K562 (cell line): ENCODE data around the gene ALKBH7. TPM values are rescaled to one million over a fixed set of nuclear protein-coding genes. Genes with fewer than 3 reads are reported as not detected.

Experiments used
- EP400 ChIP-seq: fragments of 450-650 bp; IDR thresholded peaks from 2 replicates; pipeline ENCODE4 v1.6.1; 2017; ENCODE audit warnings: antibody characterized with exemption, mild to moderate bottlenecking, moderate library complexity
- GABPB1 ChIP-seq: sonication (generic); formaldehyde crosslinking; IDR thresholded peaks from 2 replicates; pipeline ENCODE4 v1.8.0; 2022; ENCODE audit warnings: mild to moderate bottlenecking, missing genetic modification reagents
- POLR2A ChIP-seq: fragments of 450-650 bp; conservative IDR thresholded peaks from 2 replicates; pipeline ENCODE4 v1.6.1; 2016
- POLR2B ChIP-seq: fragments of 450-650 bp; IDR thresholded peaks from 2 replicates; pipeline ENCODE4 v1.6.1; 2018; ENCODE audit warnings: low read depth; ENCODE audit not compliant: partially characterized antibody
- ZBTB7A ChIP-seq: IDR thresholded peaks from 2 replicates; pipeline ENCODE4 v1.6.1; 2011; ENCODE audit warnings: low read depth, mild to moderate bottlenecking, low read length, moderate library complexity, borderline replicate concordance; ENCODE audit not compliant: control insufficient read depth
- polyA plus RNA-seq, 8 experiments: library from polyadenylated mRNA; depleted of rRNA in 4 of 8; stranded (reverse) in 5 of 8; unstranded in 3 of 8; fragments of >200 nt; fragmentation: Nextera tagmentation in 2 of 8; fragmentation: Illumina TruSeq in 1 of 8; extraction: Ambion mirVana in 2 of 8; extraction: Trizol in 1 of 8; gene quantifications; 2 replicates each; pipeline versions ENCODE4 v1.2.1 to v1.2.3, GENCODE V29; 2011 to 2014; ENCODE audit warnings: inconsistent platforms in 1 of 8, missing spikeins in 1 of 8
- total RNA-seq, 7 experiments: library from RNA; depleted of rRNA in 6 of 7; stranded (reverse); fragments of >200 nt in 6 of 7; fragmentation: Illumina TruSeq in 2 of 7; extraction: Trizol in 2 of 7; gene quantifications; 2 replicates each; pipeline versions ENCODE4 v1.2.1 to v1.2.3, GENCODE V29; 2011 to 2021; ENCODE audit warnings: low replicate concordance in 1 of 7
- TF ChIP-seq, protein P1 (sequence below), 2 experiments: fragments of 450-650 bp in 1 of 2; sonication (generic) in 1 of 2; formaldehyde crosslinking in 1 of 2; IDR thresholded peaks; 2 replicates each; pipeline versions ENCODE4 v1.7.1 to v1.9.0; 2016 to 2022; ENCODE audit warnings: inconsistent platforms in 1 of 2, mild to moderate bottlenecking in 1 of 2, missing genetic modification reagents in 1 of 2
- TF ChIP-seq, protein P2 (sequence below), 3 experiments: fragments of 200-800 bp in 1 of 3; sonication (Bioruptor generic) in 1 of 3; sonication (generic) in 1 of 3; formaldehyde crosslinking in 1 of 3; IDR thresholded peaks; 2 replicates each; pipeline versions ENCODE4 v1.6.1 to v1.8.0; 2016 to 2022; ENCODE audit warnings: mild to moderate bottlenecking in 2 of 3, missing compliant biosample characterization in 2 of 3, missing genetic modification characterization in 2 of 3, missing genetic modification reagents in 1 of 3
- TF ChIP-seq, protein P3 (sequence below): sonication (generic); formaldehyde crosslinking; IDR thresholded peaks from 2 replicates; pipeline ENCODE4 v1.8.0; 2022; ENCODE audit warnings: mild to moderate bottlenecking, missing genetic modification reagents

Gene ALKBH7
- total and polyA plus RNA-seq, 9 of the 15 experiments (the other 6 are each of a cell fraction or from before 2014, with no cell fraction given), result 0.69 to 94.8 (median 17.6) TPM

DNA sequence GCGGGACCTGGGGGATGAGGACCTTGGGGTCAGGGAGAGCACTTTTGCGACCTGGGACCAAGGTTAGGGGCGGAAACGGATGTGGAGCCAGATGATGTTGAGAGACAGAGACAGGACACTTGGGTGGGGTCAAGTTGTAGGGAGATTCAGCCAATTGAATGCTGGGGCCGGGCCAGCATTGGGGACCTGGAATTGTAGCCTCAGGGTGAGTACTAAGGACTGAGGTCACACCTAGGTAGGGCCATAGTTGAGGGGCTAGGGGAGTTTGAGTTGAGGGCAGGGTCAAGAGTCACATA lies 1.2 kb downstream of the ALKBH7 start (continued):
- TF ChIP-seq, protein P1, sequence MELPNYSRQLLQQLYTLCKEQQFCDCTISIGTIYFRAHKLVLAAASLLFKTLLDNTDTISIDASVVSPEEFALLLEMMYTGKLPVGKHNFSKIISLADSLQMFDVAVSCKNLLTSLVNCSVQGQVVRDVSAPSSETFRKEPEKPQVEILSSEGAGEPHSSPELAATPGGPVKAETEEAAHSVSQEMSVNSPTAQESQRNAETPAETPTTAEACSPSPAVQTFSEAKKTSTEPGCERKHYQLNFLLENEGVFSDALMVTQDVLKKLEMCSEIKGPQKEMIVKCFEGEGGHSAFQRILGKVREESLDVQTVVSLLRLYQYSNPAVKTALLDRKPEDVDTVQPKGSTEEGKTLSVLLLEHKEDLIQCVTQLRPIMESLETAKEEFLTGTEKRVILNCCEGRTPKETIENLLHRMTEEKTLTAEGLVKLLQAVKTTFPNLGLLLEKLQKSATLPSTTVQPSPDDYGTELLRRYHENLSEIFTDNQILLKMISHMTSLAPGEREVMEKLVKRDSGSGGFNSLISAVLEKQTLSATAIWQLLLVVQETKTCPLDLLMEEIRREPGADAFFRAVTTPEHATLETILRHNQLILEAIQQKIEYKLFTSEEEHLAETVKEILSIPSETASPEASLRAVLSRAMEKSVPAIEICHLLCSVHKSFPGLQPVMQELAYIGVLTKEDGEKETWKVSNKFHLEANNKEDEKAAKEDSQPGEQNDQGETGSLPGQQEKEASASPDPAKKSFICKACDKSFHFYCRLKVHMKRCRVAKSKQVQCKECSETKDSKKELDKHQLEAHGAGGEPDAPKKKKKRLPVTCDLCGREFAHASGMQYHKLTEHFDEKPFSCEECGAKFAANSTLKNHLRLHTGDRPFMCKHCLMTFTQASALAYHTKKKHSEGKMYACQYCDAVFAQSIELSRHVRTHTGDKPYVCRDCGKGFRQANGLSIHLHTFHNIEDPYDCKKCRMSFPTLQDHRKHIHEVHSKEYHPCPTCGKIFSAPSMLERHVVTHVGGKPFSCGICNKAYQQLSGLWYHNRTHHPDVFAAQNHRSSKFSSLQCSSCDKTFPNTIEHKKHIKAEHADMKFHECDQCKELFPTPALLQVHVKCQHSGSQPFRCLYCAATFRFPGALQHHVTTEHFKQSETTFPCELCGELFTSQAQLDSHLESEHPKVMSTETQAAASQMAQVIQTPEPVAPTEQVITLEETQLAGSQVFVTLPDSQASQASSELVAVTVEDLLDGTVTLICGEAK (IDR thresholded peaks at IDR 0.05), result peak; percentile 73
- TF ChIP-seq, protein P1 (CRISPR knock-in tag; IDR thresholded peaks at IDR 0.05), result no peak
- peak; percentile 45; the same call in 1 of the 2 replicates for TF ChIP-seq POLR2A
- TF ChIP-seq, protein P2, sequence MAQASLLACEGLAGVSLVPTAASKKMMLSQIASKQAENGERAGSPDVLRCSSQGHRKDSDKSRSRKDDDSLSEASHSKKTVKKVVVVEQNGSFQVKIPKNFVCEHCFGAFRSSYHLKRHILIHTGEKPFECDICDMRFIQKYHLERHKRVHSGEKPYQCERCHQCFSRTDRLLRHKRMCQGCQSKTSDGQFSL (CRISPR knock-in tag; IDR thresholded peaks at IDR 0.05), result peak; percentile 30; the same call in 1 of the 2 replicates
- TF ChIP-seq, protein P2 (tag; IDR thresholded peaks at IDR 0.05), result no peak
- TF ChIP-seq EP400, result peak; percentile 28; the same call in 1 of the 2 replicates
- TF ChIP-seq ZBTB7A, result peak; percentile 46; the same call in 1 of the 2 replicates
- 0 out of 2 replicates have a peak, but pooled peaks have one; percentile 29 for TF ChIP-seq GABPB1
- TF ChIP-seq, protein P3, sequence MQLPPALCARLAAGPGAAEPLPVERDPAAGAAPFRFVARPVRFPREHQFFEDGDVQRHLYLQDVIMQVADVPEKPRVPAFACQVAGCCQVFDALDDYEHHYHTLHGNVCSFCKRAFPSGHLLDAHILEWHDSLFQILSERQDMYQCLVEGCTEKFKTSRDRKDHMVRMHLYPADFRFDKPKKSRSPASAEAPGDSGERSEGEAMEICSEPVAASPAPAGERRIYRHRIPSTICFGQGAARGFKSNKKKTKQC (CRISPR knock-in tag), result 0 out of 2 replicates have a peak, but pooled peaks have one; percentile 15
- TF ChIP-seq POLR2B, result peak; percentile 26
